DND-41 (cell line): Measurements from ENCODE around the gene ALG13.

ENCODE experiments used
- ATAC-seq: fragments of 200-7000 bp; cut with Tn5 transposase; 3 replicates; pipeline ENCODE4 v1.9.1; 2021; ENCODE audit warnings: low read depth; ENCODE audit not compliant: insufficient read depth
- DNase-seq: peaks from one replicate; pipeline ENCODE4 v3.0.0-alpha.2; 2020
- H2AFZ ChIP-seq: 2 replicates; pipeline ENCODE4 v1.6.0; 2012; ENCODE audit warnings: low read depth, low read length
- H3K27ac ChIP-seq: 2 replicates; pipeline ENCODE4 v1.5.1; 2012; ENCODE audit warnings: low read length, inconsistent platforms
- H3K27me3 ChIP-seq: fragments of 200-600 bp; sonication (generic); 2 replicates; pipeline ENCODE4 v1.6.0; 2012; ENCODE audit warnings: low read length, mild to moderate bottlenecking, inconsistent platforms; ENCODE audit not compliant: insufficient read depth, poor library complexity
- H3K36me3 ChIP-seq: 2 replicates; pipeline ENCODE4 v1.5.1; 2012; ENCODE audit warnings: low read length, inconsistent platforms; ENCODE audit not compliant: insufficient read depth
- H3K4me1 ChIP-seq: 2 replicates; pipeline ENCODE4 v1.5.1; 2012; ENCODE audit warnings: mild to moderate bottlenecking, low read length; ENCODE audit not compliant: insufficient read depth
- H3K4me2 ChIP-seq: 2 replicates; pipeline ENCODE4 v1.6.0; 2012; ENCODE audit warnings: mild to moderate bottlenecking, moderate library complexity, low read length, inconsistent platforms; ENCODE audit not compliant: insufficient read depth
- H3K4me3 ChIP-seq, 2 experiments: fragments of 200-600 bp in 1 of 2; shearing (Covaris generic) in 1 of 2; 2 replicates each; pipeline ENCODE4 v1.5.1; 2012 to 2016; ENCODE audit warnings: inconsistent platforms in 2 of 2, low read length in 2 of 2, mild to moderate bottlenecking in 2 of 2, low read depth in 1 of 2, moderate library complexity in 1 of 2
- H3K79me2 ChIP-seq: 2 replicates; pipeline ENCODE4 v1.6.0; 2012; ENCODE audit warnings: low read length, inconsistent platforms; ENCODE audit not compliant: insufficient read depth
- H3K9ac ChIP-seq: 2 replicates; pipeline ENCODE4 v1.6.0; 2012; ENCODE audit warnings: low read depth, mild to moderate bottlenecking, inconsistent platforms, low read length, moderate library complexity
- H3K9me3 ChIP-seq: 2 replicates; pipeline ENCODE4 v1.5.1; 2012; ENCODE audit warnings: low read length, moderate library complexity, mild to moderate bottlenecking, inconsistent platforms; ENCODE audit not compliant: insufficient read depth, severe bottlenecking
- H4K20me1 ChIP-seq: 2 replicates; pipeline ENCODE4 v1.6.0; 2012; ENCODE audit warnings: low read length; ENCODE audit not compliant: insufficient read depth
- CTCF ChIP-seq: IDR thresholded peaks from 2 replicates; pipeline ENCODE4 v1.5.1; 2012; ENCODE audit warnings: borderline replicate concordance, low read length, moderate library complexity, mild to moderate bottlenecking; ENCODE audit not compliant: poor library complexity, severe bottlenecking; ENCODE audit errors: extremely low read depth
- EZH2 ChIP-seq: IDR thresholded peaks from 3 replicates; pipeline ENCODE4 v1.6.1; 2012; ENCODE audit warnings: borderline replicate concordance, low read depth, mild to moderate bottlenecking, moderate library complexity, low read length, inconsistent platforms; ENCODE audit not compliant: severe bottlenecking

The ALG13 gene

GRCh38 chrX:111671668-111672067 lies 9.3 kb upstream of the ALG13 start:
- H4K20me1 ChIP-seq = no peaks in the 10 kb centered on the region
- no peaks in the 10 kb centered on the region for H3K79me2 ChIP-seq
- H3K4me1 ChIP-seq = no peaks in the 10 kb centered on the region
- H3K4me3 ChIP-seq = no peak overlapping the region
- no peak overlapping the region for H3K4me2 ChIP-seq
- no peaks in the 10 kb centered on the region for H3K9me3 ChIP-seq
- no peaks in the 10 kb centered on the region for H3K27me3 ChIP-seq
- ATAC-seq (no peak), DNase-seq (no peak)
- H3K36me3 ChIP-seq = no peaks in the 10 kb centered on the region
- TF ChIP-seq EZH2 (no peak), CTCF (no peak)
- no peak overlapping the region for H2AFZ ChIP-seq
- no peak overlapping the region for H3K9ac ChIP-seq
- H3K27ac ChIP-seq = no peak overlapping the region

- ATAC-seq = no peak
These were observed 6.3 kb downstream of the ALG13 start for GRCh38 chrX:111687305-111687704.

GRCh38 chrX:111695297-111695880 lies 14.4 kb downstream of the ALG13 start:
- Histone ChIP-seq H3K27ac (no peak overlapping the region), H3K79me2 (no peaks in the 10 kb centered on the region), H3K9ac (no peak overlapping the region), H3K9me3 (no peaks in the 10 kb centered on the region), H3K4me3 (no peak overlapping the region), H4K20me1 (no peaks in the 10 kb centered on the region), H3K36me3 (peaks cover 5% of the 10 kb centered on the region; the same call in 1 of the 2 replicates), H3K4me2 (no peak overlapping the region), H2AFZ (no peak overlapping the region), H3K4me1 (no peaks in the 10 kb centered on the region), H3K27me3 (no peaks in the 10 kb centered on the region)
- DNase-seq (no peak), ATAC-seq (no peak)
- TF ChIP-seq EZH2 = no peak
- no peak for TF ChIP-seq CTCF

More at GRCh38 chrX:111687305-111687704, 6.3 kb downstream of the ALG13 start:
- Histone ChIP-seq H3K4me3 (no peak overlapping the region), H3K4me1 (peaks cover 14% of the 10 kb centered on the region), H3K79me2 (peaks cover 14% of the 10 kb centered on the region), H3K9ac (no peak overlapping the region), H3K27ac (no peak overlapping the region), H2AFZ (no peak overlapping the region), H3K9me3 (no peaks in the 10 kb centered on the region), H3K36me3 (peaks cover 40% of the 10 kb centered on the region), H3K4me2 (no peak overlapping the region), H4K20me1 (no peaks in the 10 kb centered on the region; the same call in 1 of the 2 replicates), H3K27me3 (no peaks in the 10 kb centered on the region)
- no peak for DNase-seq
- no peak for TF ChIP-seq EZH2
- no peak for TF ChIP-seq CTCF
